Transverse colon (tissue), 4 donors: Measurements from ENCODE around the gene DRP2. TPM values are rescaled to one million over a fixed set of nuclear protein-coding genes. Genes with fewer than 3 reads are reported as not detected.

Experiments used
- DNase-seq: peaks from one replicate; pipeline ENCODE4 v3.0.0-alpha.2; 2019
- H3K27ac ChIP-seq, 4 donors: fragments of 200-600 bp; sonication (generic); 2 replicates each; pipeline ENCODE4 v1.5.1; 2016 to 2018; ENCODE audit warnings: inconsistent platforms in 4 of 4
- H3K27me3 ChIP-seq: fragments of 200-600 bp; sonication (generic); 2 replicates; pipeline ENCODE4 v1.5.1; 2017; ENCODE audit warnings: inconsistent platforms
- H3K36me3 ChIP-seq, 4 donors: fragments of 200-600 bp; sonication (generic); 2 replicates each; pipeline ENCODE4 v1.5.1; 2017 to 2019; ENCODE audit warnings: inconsistent platforms in 4 of 4
- H3K4me1 ChIP-seq, 4 donors: fragments of 200-600 bp; sonication (generic); 2 replicates each; pipeline ENCODE4 v1.5.1; 2017 to 2020; ENCODE audit warnings: inconsistent platforms in 4 of 4
- H3K4me3 ChIP-seq, 4 donors: fragments of 200-600 bp; sonication (generic); 1 replicate in 1 of 4; 2 replicates in 3 of 4; pipeline versions ENCODE4 v1.5.1 to v1.6.1; 2017 to 2019; ENCODE audit warnings: inconsistent platforms in 4 of 4
- H3K9me3 ChIP-seq, 2 donors: fragments of 200-600 bp; sonication (generic); 2 replicates each; pipeline ENCODE4 v1.5.1; 2017 to 2019; ENCODE audit warnings: inconsistent platforms in 2 of 2
- EP300 ChIP-seq: sonication (generic); formaldehyde crosslinking; IDR thresholded peaks from one replicate; pipeline ENCODE4 v1.6.1; 2017; ENCODE audit warnings: antibody characterized with exemption, low read depth
- POLR2A ChIP-seq: fragments of 450-650 bp; IDR thresholded peaks from one replicate; pipeline ENCODE4 v1.6.1; 2016; ENCODE audit warnings: antibody characterized with exemption, mild to moderate bottlenecking, moderate library complexity
- POLR2AphosphoS5 ChIP-seq, 3 donors: sonication (generic); formaldehyde crosslinking; IDR thresholded peaks; one replicate each; pipeline ENCODE4 v1.6.1; 2016; ENCODE audit warnings: antibody characterized with exemption in 3 of 3
- whole genome bisulfite sequencing, 2 donors: methylation state at CpG; one replicate each; pipeline ENCODE4 v1.1.5; 2018; ENCODE audit warnings: low coverage in 1 of 2; 5-methylcytosine and 5-hydroxymethylcytosine counted together
- in situ Hi-C, 4 donors: fragments of 200-750 bp; cut with MboI; loops; one replicate each; pipeline versions ENCODE4 v1.15.0 to v1.15.1; 2017; ENCODE audit warnings: low sequenced_read_pairs in 3 of 4, low pct_ligation_motif_present in 1 of 4, low pct_unique_long_range_greater_than_20kb in 1 of 4
- intact Hi-C: fragments of 100-400 bp; cut with DNase I; formaldehyde crosslinking; loops from one replicate; pipeline ENCODE4 v1.15.1; 2023; ENCODE audit warnings: low total_unique reads
- total RNA-seq, 4 donors: library from RNA; depleted of rRNA; stranded (reverse); fragments of >200 nt; gene quantifications; one replicate each; pipeline ENCODE4 v1.1.0, GENCODE V29; 2016
- TF ChIP-seq, protein P1 (sequence below), 5 experiments: fragments of 200-600 bp in 3 of 5; fragments of 450-650 bp in 2 of 5; sonication (generic) in 3 of 5; IDR thresholded peaks; 1 replicate in 2 of 5; 2 replicates in 3 of 5; pipeline ENCODE4 v1.5.1; 2016 to 2017; ENCODE audit warnings: antibody characterized with exemption in 5 of 5, inconsistent platforms in 3 of 5, mild to moderate bottlenecking in 2 of 5, moderate library complexity in 1 of 5

DRP2 gene
- total RNA-seq, 4 donors from 2014 or later: 0.20 to 1.5 (median 0.81) TPM

DNA sequence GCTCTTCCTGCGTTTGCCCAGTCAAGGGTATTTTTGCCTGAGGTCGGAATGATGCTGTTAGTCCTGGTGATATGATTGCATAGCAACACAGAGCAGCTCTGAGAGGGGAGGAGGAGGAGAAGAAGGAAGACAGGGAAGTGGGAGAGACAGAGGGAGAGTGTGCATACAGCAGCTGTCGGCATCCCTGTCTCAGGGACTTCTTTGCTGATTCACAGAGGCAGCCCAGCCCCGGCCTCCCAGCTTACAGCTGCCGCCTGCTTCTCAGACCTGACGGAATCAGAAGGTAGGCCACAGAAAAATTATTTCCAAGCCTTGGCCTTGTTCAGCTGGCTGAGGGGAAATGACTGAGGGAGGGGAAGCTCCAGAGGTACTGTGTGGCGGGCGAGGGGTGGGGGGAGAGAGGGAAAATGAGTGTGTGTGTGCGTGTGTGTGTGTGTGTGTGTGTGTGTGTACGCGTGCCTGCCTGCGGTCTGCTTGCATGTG is 319 bp downstream of the DRP2 start:
- Histone ChIP-seq H3K27me3 (no peaks in the 10 kb centered on the region), H3K9me3 (no peaks in the 10 kb centered on the region), H3K27ac (peak overlapping the region in 2 of 4 donors; percentile 1 to 20), H3K4me3 (no peak overlapping the region), H3K4me1 (no peaks in the 10 kb centered on the region), H3K36me3 (no peaks in the 10 kb centered on the region)
- WGBS, 2 donors: 35 to 70% methylated on average over 2 to 12 of the region's 12 CpGs
- in situ Hi-C loops (no loop called here), intact Hi-C loops (no loop called here)
- no peak for DNase-seq
- TF ChIP-seq EP300: no peak
- no peak for TF ChIP-seq POLR2A
- TF ChIP-seq, protein P1, sequence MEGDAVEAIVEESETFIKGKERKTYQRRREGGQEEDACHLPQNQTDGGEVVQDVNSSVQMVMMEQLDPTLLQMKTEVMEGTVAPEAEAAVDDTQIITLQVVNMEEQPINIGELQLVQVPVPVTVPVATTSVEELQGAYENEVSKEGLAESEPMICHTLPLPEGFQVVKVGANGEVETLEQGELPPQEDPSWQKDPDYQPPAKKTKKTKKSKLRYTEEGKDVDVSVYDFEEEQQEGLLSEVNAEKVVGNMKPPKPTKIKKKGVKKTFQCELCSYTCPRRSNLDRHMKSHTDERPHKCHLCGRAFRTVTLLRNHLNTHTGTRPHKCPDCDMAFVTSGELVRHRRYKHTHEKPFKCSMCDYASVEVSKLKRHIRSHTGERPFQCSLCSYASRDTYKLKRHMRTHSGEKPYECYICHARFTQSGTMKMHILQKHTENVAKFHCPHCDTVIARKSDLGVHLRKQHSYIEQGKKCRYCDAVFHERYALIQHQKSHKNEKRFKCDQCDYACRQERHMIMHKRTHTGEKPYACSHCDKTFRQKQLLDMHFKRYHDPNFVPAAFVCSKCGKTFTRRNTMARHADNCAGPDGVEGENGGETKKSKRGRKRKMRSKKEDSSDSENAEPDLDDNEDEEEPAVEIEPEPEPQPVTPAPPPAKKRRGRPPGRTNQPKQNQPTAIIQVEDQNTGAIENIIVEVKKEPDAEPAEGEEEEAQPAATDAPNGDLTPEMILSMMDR (IDR thresholded peaks at IDR 0.05): no peak
- no peak for TF ChIP-seq POLR2AphosphoS5 (IDR thresholded peaks at IDR 0.05)

DNA sequence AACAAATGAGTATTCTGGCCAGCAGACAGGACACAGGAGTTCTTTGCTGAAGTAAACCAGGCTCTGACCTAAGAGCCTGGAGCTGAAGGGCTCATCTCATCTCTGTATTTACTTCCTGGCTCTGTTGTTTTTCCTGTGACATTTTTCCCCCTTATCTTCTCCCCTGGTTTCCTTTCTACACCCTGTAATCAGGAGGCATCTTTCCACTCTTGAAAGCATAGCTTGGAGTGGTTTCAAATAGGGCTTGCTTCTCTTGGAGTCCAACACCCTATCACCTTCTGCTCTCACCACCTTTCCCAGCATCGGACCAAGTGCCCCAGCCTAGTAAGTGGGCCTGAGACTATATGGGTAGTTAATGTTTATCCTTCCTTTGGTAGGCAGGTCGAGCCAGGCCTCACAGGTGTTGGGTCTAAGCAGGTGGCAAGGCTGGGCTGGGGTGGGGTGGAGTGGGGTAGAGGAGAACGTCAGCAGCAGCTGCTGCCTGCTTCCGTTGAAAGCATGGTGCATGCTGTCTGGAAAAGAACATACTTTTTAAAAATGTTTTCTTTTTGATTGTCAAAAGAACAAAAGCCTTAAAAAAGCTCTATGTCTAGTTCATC is 1.2 kb downstream of the DRP2 start:
- DNase-seq: peak; percentile 30
- 40% methylated on average over 4 of the region's 4 CpGs; no CpG with 5 or more reads in 1 of the 2 donors for WGBS, 2 donors
- H3K27me3 ChIP-seq: no peaks in the 10 kb centered on the region
- no peaks in the 10 kb centered on the region for H3K36me3 ChIP-seq
- no peak overlapping the region for H3K4me3 ChIP-seq
- H3K9me3 ChIP-seq: no peaks in the 10 kb centered on the region
- intact Hi-C loops: no loop called here
- in situ Hi-C loops: no loop called here
- H3K27ac ChIP-seq: peak overlapping the region in 3 of 4 donors; percentile 1 to 30 (median 20)
- TF ChIP-seq POLR2A (no peak), POLR2AphosphoS5 (IDR thresholded peaks at IDR 0.05) (no peak), EP300 (no peak)
- TF ChIP-seq, protein P1 (IDR thresholded peaks at IDR 0.05): no peak
- no peaks in the 10 kb centered on the region for H3K4me1 ChIP-seq

DNA sequence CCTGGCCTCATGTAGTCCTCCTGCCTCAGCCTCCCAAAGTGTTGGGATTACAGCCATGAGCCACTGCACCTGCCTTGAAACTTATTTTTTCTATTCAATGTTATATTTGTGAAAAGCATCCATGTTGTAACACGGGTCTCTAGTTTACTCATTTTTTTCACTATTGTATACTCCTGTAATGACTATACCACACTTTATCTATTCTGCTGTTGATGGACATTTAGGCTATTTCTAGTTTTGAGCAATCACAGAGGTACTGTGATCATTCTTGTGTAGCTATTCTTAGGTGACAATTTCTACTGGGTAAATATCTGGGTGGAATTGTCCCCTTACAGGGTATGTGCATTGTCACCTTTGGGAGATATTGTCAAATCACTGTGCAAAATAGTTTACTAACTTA is 3.6 kb downstream of the DRP2 start:
- WGBS, 2 donors: 48% methylated on average over 1 of the region's 1 CpG; no CpG with 5 or more reads in 1 of the 2 donors
- intact Hi-C loops (no loop called here), in situ Hi-C loops (no loop called here)
- DNase-seq: no peak
- no peaks in the 10 kb centered on the region for H3K4me1 ChIP-seq
- no peak overlapping the region for H3K27ac ChIP-seq
- no peaks in the 10 kb centered on the region for H3K9me3 ChIP-seq
- H3K36me3 ChIP-seq: no peaks in the 10 kb centered on the region
- no peaks in the 10 kb centered on the region for H3K27me3 ChIP-seq
- TF ChIP-seq POLR2A (no peak), EP300 (no peak), POLR2AphosphoS5 (IDR thresholded peaks at IDR 0.05) (no peak)
- TF ChIP-seq, protein P1 (IDR thresholded peaks at IDR 0.05): no peak
- H3K4me3 ChIP-seq: no peak overlapping the region

DNA sequence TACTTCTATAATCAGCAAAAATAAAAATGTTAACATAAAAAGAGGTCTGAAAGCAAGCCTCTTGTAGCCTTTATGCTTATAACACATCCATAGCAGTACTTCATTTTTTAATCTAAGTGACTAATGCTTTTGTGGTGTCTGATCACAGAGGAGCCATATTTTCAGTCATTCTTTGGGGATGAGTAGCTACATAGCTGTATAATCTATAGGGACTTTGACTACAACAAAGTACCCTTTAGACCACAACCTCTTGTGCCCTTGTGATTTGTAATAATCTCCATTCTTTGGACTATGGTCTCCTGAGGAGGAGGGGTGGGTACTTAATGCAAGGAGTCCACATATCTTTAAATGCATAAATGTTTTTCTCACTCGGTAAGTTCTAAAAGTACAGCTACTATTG is 9.6 kb downstream of the DRP2 start:
- no peaks in the 10 kb centered on the region for H3K36me3 ChIP-seq
- WGBS, 2 donors: 94% methylated on average over 1 of the region's 1 CpG; no CpG with 5 or more reads in 1 of the 2 donors
- no peak overlapping the region for H3K27ac ChIP-seq
- TF ChIP-seq POLR2AphosphoS5 (IDR thresholded peaks at IDR 0.05) (no peak), POLR2A (no peak), EP300 (no peak)
- TF ChIP-seq, protein P1 (IDR thresholded peaks at IDR 0.05): no peak
- no peaks in the 10 kb centered on the region for H3K4me1 ChIP-seq
- H3K4me3 ChIP-seq: no peak overlapping the region
- no peaks in the 10 kb centered on the region for H3K9me3 ChIP-seq
- no peak for DNase-seq
- H3K27me3 ChIP-seq: no peaks in the 10 kb centered on the region
- intact Hi-C loops (no loop called here), in situ Hi-C loops (no loop called here)
